Measurements from ENCODE around the gene DDX20.

- TF ChIP-seq CTCF (IDR thresholded peaks at IDR 0.05) (no peak), FOSL2 (IDR thresholded peaks at IDR 0.05; ENCODE audit: borderline replicate concordance, low read depth) (no peak), EP300 (IDR thresholded peaks at IDR 0.05; ENCODE audit: borderline replicate concordance in 1 of 2, low read depth in 1 of 2, low read length in 1 of 2) (no peak), NRF1 (IDR thresholded peaks at IDR 0.05; ENCODE audit: low read depth, low read length) (no peak), FOXM1 (IDR thresholded peaks at IDR 0.05; ENCODE audit: low read depth) (no peak), CHD2 (IDR thresholded peaks at IDR 0.05; ENCODE audit: low read length, partially characterized antibody) (no peak), POLR2AphosphoS5 (IDR thresholded peaks at IDR 0.05; ENCODE audit: low read depth, low read length) (no peak), SIN3A (IDR thresholded peaks at IDR 0.05; ENCODE audit: borderline replicate concordance, low read depth, low read length) (no peak), SMC3 (IDR thresholded peaks at IDR 0.05; ENCODE audit: low read depth, low read length) (no peak), RAD21 (IDR thresholded peaks at IDR 0.05; ENCODE audit: low read length) (no peak), RFX5 (IDR thresholded peaks at IDR 0.05; ENCODE audit: low read length) (no peak), REST (IDR thresholded peaks at IDR 0.05; ENCODE audit: low read depth, low read length) (no peak), ZBTB33 (IDR thresholded peaks at IDR 0.05; ENCODE audit: borderline replicate concordance, low read depth) (no peak)
These were observed 21.7 kb upstream of the DDX20 start for GRCh38 chr1:111733992-111734341.

Measured in SK-N-SH (cell line).